ENCODE data around the gene VANGL1.

The VANGL1 gene

DNA sequence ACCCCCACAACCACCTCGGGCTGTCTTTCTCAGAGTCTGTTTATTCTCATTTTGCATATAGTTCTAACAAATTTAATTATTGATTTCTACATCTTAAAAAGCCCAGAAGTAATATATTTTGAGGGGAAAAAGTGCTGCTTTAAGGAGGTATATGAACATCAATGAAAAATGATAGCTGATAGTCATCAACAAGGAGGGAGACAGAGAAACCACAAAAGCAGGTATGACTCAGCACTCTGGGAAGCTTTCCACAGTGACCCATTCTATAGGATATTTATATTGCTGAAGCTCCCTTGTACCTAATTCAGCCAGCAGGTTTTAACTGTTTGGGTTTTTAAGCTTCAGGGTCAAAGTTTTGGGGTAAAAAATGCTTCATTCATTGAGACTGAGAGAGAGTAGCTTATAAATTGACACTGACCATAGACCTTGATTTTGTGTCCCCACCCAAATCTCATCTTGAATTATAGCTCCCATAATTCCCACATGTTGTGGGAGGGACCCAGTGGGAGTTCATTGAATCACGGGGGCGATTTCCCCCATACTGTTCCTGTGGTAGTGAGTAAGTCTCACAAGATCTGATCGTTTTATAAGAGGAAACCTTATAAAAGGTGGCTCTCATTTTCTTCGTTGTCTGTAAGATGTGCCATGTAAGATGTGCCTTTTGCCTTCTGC lies 27.4 kb downstream of the VANGL1 start:
- H3K27me3 ChIP-seq (replicated peaks; ENCODE audit: insufficient read depth, low read length): no peaks in the 10 kb centered on the region
- H3K9ac ChIP-seq (ENCODE audit: low read length): no peak overlapping the region
- DNase-seq: no peak
- TF ChIP-seq, protein P1, sequence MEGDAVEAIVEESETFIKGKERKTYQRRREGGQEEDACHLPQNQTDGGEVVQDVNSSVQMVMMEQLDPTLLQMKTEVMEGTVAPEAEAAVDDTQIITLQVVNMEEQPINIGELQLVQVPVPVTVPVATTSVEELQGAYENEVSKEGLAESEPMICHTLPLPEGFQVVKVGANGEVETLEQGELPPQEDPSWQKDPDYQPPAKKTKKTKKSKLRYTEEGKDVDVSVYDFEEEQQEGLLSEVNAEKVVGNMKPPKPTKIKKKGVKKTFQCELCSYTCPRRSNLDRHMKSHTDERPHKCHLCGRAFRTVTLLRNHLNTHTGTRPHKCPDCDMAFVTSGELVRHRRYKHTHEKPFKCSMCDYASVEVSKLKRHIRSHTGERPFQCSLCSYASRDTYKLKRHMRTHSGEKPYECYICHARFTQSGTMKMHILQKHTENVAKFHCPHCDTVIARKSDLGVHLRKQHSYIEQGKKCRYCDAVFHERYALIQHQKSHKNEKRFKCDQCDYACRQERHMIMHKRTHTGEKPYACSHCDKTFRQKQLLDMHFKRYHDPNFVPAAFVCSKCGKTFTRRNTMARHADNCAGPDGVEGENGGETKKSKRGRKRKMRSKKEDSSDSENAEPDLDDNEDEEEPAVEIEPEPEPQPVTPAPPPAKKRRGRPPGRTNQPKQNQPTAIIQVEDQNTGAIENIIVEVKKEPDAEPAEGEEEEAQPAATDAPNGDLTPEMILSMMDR (IDR thresholded peaks at IDR 0.05; ENCODE audit: low read length): no peak
- TF ChIP-seq EZH2phosphoT487 (IDR thresholded peaks at IDR 0.05; ENCODE audit: low read length) (no peak), EZH2 (optimal IDR thresholded peaks at IDR 0.05; ENCODE audit: low read depth, low read length) (no peak)
- no peaks in the 10 kb centered on the region for H3K9me2 ChIP-seq (replicated peaks; ENCODE audit: insufficient read depth, low read length)
- 0 out of 2 replicates have a peak, but pooled peaks cover 3% of the 10 kb centered on the region for H3K4me1 ChIP-seq (ENCODE audit: low read length)
- no peak overlapping the region for H3K4me2 ChIP-seq (ENCODE audit: low read depth, low read length)
- H3K4me3 ChIP-seq (ENCODE audit: low read length): no peak overlapping the region
- no peaks in the 10 kb centered on the region for H3K79me2 ChIP-seq (ENCODE audit: low read length)
- no peaks in the 10 kb centered on the region for H4K20me1 ChIP-seq (ENCODE audit: insufficient read depth, low read length)
- H3K36me3 ChIP-seq (replicated peaks; ENCODE audit: insufficient read depth, low read length): no peaks in the 10 kb centered on the region
- no peak overlapping the region for H3K27ac ChIP-seq (ENCODE audit: low read length)
- H3F3A ChIP-seq (ENCODE audit: insufficient read depth, low read length): no peaks in the 10 kb centered on the region
- no peak overlapping the region for H2AFZ ChIP-seq (ENCODE audit: low read length)
- no peaks in the 10 kb centered on the region for H3K9me3 ChIP-seq (replicated peaks; ENCODE audit: insufficient read depth, low read length)

DNA sequence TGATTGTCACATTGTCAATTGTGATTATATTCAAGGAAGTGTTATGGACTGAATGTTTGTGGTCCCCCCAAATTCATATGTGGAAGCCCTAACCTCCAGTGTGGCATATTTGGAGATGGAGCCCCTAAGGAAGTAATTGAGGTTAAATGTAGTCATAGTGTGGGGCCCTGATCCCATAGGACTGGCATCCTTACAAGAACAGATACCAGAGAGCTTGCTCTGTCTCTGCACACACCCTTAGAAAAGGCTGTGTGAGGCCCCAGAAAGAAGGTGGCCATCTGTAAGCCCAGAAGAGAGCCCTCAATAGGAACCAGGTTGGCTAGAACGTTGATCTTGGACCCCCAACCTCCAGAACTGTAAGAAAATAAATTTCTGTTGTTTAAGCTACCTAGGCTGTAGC lies 28.1 kb downstream of the VANGL1 start:
- Histone ChIP-seq H3K4me2 (ENCODE audit: low read depth, low read length) (no peak overlapping the region), H3K27me3 (replicated peaks; ENCODE audit: insufficient read depth, low read length) (no peaks in the 10 kb centered on the region), H3K36me3 (replicated peaks; ENCODE audit: insufficient read depth, low read length) (no peaks in the 10 kb centered on the region), H3K79me2 (ENCODE audit: low read length) (no peaks in the 10 kb centered on the region), H3K4me1 (ENCODE audit: low read length) (0 out of 2 replicates have a peak, but pooled peaks cover 3% of the 10 kb centered on the region), H3K9me3 (replicated peaks; ENCODE audit: insufficient read depth, low read length) (no peaks in the 10 kb centered on the region), H2AFZ (ENCODE audit: low read length) (no peak overlapping the region), H3K9me2 (replicated peaks; ENCODE audit: insufficient read depth, low read length) (no peaks in the 10 kb centered on the region), H3K27ac (ENCODE audit: low read length) (no peak overlapping the region), H4K20me1 (ENCODE audit: insufficient read depth, low read length) (no peaks in the 10 kb centered on the region), H3F3A (ENCODE audit: insufficient read depth, low read length) (no peaks in the 10 kb centered on the region), H3K9ac (ENCODE audit: low read length) (no peak overlapping the region), H3K4me3 (ENCODE audit: low read length) (no peak overlapping the region)
- TF ChIP-seq, protein P1 (IDR thresholded peaks at IDR 0.05; ENCODE audit: low read length): no peak
- TF ChIP-seq EZH2phosphoT487 (IDR thresholded peaks at IDR 0.05; ENCODE audit: low read length) (no peak), EZH2 (optimal IDR thresholded peaks at IDR 0.05; ENCODE audit: low read depth, low read length) (no peak)
- no peak for DNase-seq

DNA sequence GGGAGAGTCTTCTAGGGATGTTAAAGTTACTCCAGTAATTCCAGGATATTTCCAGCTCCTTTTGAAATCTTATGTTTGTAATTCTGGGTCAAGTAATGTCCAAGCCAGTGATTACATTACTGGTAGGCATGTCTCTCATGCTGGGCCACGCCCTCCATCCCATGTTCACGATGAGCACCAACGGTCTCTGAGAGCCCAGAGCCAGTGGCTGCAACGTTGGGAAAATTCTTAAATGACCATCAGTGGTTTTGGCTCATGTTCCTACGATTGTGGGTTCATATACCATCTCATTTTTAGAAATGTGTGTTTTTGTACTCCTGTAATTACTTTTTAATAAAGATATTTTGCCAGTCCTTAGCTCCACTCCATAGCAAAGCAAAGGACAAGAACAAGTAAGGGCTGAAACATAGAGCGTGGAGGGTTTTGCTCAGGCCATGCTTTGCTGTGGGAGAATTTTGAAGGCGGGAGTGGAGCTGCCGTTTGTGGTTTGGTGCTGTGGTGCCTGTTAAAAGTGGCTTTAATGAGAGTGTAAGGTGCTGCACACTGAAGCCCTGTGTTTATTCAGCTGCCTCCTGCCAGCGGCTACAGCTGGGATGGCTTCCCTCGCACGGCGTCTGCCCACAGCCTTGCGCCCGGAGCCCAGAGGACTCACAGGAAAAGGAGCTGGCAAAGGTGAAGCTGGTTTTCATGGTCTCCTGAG lies 28.9 kb downstream of the VANGL1 start:
- DNase-seq: no peak
- no peaks in the 10 kb centered on the region for H3K9me3 ChIP-seq (replicated peaks; ENCODE audit: insufficient read depth, low read length)
- no peaks in the 10 kb centered on the region for H3F3A ChIP-seq (ENCODE audit: insufficient read depth, low read length)
- 0 out of 2 replicates have a peak, but pooled peaks cover 3% of the 10 kb centered on the region for H3K4me1 ChIP-seq (ENCODE audit: low read length)
- H3K9me2 ChIP-seq (replicated peaks; ENCODE audit: insufficient read depth, low read length): no peaks in the 10 kb centered on the region
- no peaks in the 10 kb centered on the region for H3K79me2 ChIP-seq (ENCODE audit: low read length)
- no peak overlapping the region for H3K4me3 ChIP-seq (ENCODE audit: low read length)
- H4K20me1 ChIP-seq (ENCODE audit: insufficient read depth, low read length): no peaks in the 10 kb centered on the region
- no peak overlapping the region for H2AFZ ChIP-seq (ENCODE audit: low read length)
- no peak overlapping the region for H3K9ac ChIP-seq (ENCODE audit: low read length)
- H3K4me2 ChIP-seq (ENCODE audit: low read depth, low read length): no peak overlapping the region
- H3K27ac ChIP-seq (ENCODE audit: low read length): no peak overlapping the region
- H3K27me3 ChIP-seq (replicated peaks; ENCODE audit: insufficient read depth, low read length): no peaks in the 10 kb centered on the region
- no peaks in the 10 kb centered on the region for H3K36me3 ChIP-seq (replicated peaks; ENCODE audit: insufficient read depth, low read length)
- TF ChIP-seq EZH2phosphoT487 (IDR thresholded peaks at IDR 0.05; ENCODE audit: low read length): no peak
